ENCODE results near the gene SRC. TPM values are rescaled to one million over a fixed set of nuclear protein-coding genes. Genes with fewer than 3 reads are reported as not detected.

Gene SRC
- total and polyA plus RNA-seq, 2 donors from 2014 or later: 28.5 to 70.0 TPM

GRCh38 chr20:37415118-37416085 lies 69.5 kb downstream of the SRC start:
- Histone ChIP-seq H3K27me3 (ENCODE audit: control insufficient read depth, insufficient read depth, low read length) (peaks cover 3% of the 10 kb centered on the region), H3K4me3 (ENCODE audit: low read length in 3 of 3) (no peak overlapping the region), H3K27ac (ENCODE audit: low read depth in 2 of 2, low read length in 2 of 2) (no peak overlapping the region), H3K9me3 (ENCODE audit: control insufficient read depth in 2 of 3, insufficient read depth in 1 of 3, low read length in 3 of 3) (peaks cover 0 to 3% (median 0%) of the 10 kb centered on the region in 3 donors), H3K9ac (ENCODE audit: low read length in 3 of 3) (no peak overlapping the region), H3K4me1 (ENCODE audit: control insufficient read depth in 2 of 3, insufficient read depth in 2 of 3, low read depth in 1 of 3, low read length in 3 of 3) (peaks cover 0 to 8% (median 5%) of the 10 kb centered on the region in 3 donors), H3K36me3 (ENCODE audit: control insufficient read depth in 2 of 3, insufficient read depth in 3 of 3, low read length in 3 of 3) (no peaks in the 10 kb centered on the region)
- DNase-seq: peak in 1 of 5 donors; percentile 50
- intact Hi-C loops (cut with DNase I): no loop called here
- no peak for TF ChIP-seq CTCF (IDR thresholded peaks at IDR 0.05; ENCODE audit: borderline replicate concordance, extremely low read depth, insufficient read depth)
- FAIRE-seq: no peak

DNA sequence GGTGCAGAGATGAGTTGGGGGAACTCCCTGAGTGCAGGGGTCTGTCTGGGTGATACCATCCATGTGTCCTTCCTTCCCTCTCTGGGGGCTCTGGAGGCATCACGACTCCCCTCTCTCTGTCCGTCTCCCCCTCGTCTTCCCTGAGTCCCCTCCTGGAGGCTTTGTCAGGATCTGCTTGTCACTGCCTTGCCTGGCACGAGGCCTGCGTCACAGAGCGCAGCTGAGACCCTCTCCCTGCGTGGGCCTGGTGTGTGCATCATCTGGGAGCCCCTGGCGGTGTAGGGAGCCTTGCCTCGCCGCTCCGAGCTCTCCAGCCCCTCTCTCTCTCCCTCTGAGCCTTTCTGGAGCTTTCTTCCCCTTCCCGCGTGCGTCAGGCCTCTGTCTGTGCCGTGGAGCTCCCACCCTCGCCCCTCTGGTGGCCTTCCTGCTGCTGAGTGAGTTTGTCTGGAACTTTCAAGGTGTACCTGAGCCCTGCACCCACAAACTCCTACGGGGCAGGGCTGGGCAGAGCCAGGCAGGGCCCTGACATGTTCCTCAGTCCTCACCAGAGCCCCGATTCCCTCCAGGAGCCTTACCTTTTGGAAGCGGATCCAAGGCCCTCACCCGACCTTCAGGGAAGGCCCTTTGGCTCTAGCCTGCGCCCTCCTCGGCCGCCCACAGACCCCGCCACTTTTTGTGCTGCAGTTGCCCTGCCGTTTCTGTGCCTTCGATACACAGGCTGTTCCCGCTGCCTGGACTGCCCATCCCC lies 70.3 kb downstream of the SRC start:
- H3K27ac ChIP-seq (ENCODE audit: low read depth in 2 of 2, low read length in 2 of 2): no peak overlapping the region
- H3K4me3 ChIP-seq (ENCODE audit: low read length in 3 of 3): no peak overlapping the region
- DNase-seq: peak in 1 of 5 donors; percentile 33
- H3K4me1 ChIP-seq (ENCODE audit: control insufficient read depth in 2 of 3, insufficient read depth in 2 of 3, low read depth in 1 of 3, low read length in 3 of 3): peaks cover 0 to 8% (median 5%) of the 10 kb centered on the region in 3 donors
- intact Hi-C loops (cut with DNase I): no loop called here
- FAIRE-seq: no peak
- no peaks in the 10 kb centered on the region for H3K36me3 ChIP-seq (ENCODE audit: control insufficient read depth in 2 of 3, insufficient read depth in 3 of 3, low read length in 3 of 3)
- H3K9me3 ChIP-seq (ENCODE audit: control insufficient read depth in 2 of 3, insufficient read depth in 1 of 3, low read length in 3 of 3): peaks cover 0 to 3% (median 0%) of the 10 kb centered on the region in 3 donors
- no peak overlapping the region for H3K9ac ChIP-seq (ENCODE audit: low read length in 3 of 3)
- peaks cover 3% of the 10 kb centered on the region for H3K27me3 ChIP-seq (ENCODE audit: control insufficient read depth, insufficient read depth, low read length)
- TF ChIP-seq CTCF (IDR thresholded peaks at IDR 0.05; ENCODE audit: borderline replicate concordance, extremely low read depth, insufficient read depth): no peak

GRCh38 chr20:37416848-37417616 lies 71.1 kb downstream of the SRC start:
- Histone ChIP-seq H3K4me1 (ENCODE audit: control insufficient read depth in 2 of 3, insufficient read depth in 2 of 3, low read depth in 1 of 3, low read length in 3 of 3) (peaks cover 0 to 6% (median 1%) of the 10 kb centered on the region in 3 donors), H3K4me3 (ENCODE audit: low read length in 3 of 3) (no peak overlapping the region), H3K27ac (ENCODE audit: low read depth in 2 of 2, low read length in 2 of 2) (no peak overlapping the region), H3K9me3 (ENCODE audit: control insufficient read depth in 2 of 3, insufficient read depth in 1 of 3, low read length in 3 of 3) (peaks cover 0 to 1% (median 0%) of the 10 kb centered on the region in 3 donors), H3K36me3 (ENCODE audit: control insufficient read depth in 2 of 3, insufficient read depth in 3 of 3, low read length in 3 of 3) (no peaks in the 10 kb centered on the region), H3K27me3 (ENCODE audit: control insufficient read depth, insufficient read depth, low read length) (peaks cover under 1% of the 10 kb centered on the region), H3K9ac (ENCODE audit: low read length in 3 of 3) (no peak overlapping the region)
- intact Hi-C loops (cut with DNase I): no loop called here
- no peak for TF ChIP-seq CTCF (IDR thresholded peaks at IDR 0.05; ENCODE audit: borderline replicate concordance, extremely low read depth, insufficient read depth)
- DNase-seq: peak in 1 of 5 donors; percentile 49
- no peak for FAIRE-seq

Data from kidney (tissue), 14 donors.